Mammary epithelial cell (primary cell): ENCODE results near the gene ICAM1.

Experiments used
- EZH2 ChIP-seq: IDR thresholded peaks from 2 replicates; pipeline ENCODE4 v1.6.1; 2012; ENCODE audit warnings: low read length, inconsistent platforms, borderline replicate concordance
- TF ChIP-seq, protein P1 (sequence below), 2 donors: IDR thresholded peaks in 1 of 2; conservative IDR thresholded peaks in 1 of 2; 2 replicates each; pipeline ENCODE4 v1.5.1; 2011 to 2012; ENCODE audit warnings: inconsistent platforms in 2 of 2, low read length in 2 of 2, mild to moderate bottlenecking in 2 of 2, control low read depth in 1 of 2, low read depth in 1 of 2; ENCODE audit not compliant: insufficient read depth in 1 of 2; ENCODE audit errors: extremely low read depth in 1 of 2

GRCh38 chr19:10295305-10295846, 24.5 kb downstream of the ICAM1 start:
- TF ChIP-seq EZH2: no peak
- TF ChIP-seq, protein P1, sequence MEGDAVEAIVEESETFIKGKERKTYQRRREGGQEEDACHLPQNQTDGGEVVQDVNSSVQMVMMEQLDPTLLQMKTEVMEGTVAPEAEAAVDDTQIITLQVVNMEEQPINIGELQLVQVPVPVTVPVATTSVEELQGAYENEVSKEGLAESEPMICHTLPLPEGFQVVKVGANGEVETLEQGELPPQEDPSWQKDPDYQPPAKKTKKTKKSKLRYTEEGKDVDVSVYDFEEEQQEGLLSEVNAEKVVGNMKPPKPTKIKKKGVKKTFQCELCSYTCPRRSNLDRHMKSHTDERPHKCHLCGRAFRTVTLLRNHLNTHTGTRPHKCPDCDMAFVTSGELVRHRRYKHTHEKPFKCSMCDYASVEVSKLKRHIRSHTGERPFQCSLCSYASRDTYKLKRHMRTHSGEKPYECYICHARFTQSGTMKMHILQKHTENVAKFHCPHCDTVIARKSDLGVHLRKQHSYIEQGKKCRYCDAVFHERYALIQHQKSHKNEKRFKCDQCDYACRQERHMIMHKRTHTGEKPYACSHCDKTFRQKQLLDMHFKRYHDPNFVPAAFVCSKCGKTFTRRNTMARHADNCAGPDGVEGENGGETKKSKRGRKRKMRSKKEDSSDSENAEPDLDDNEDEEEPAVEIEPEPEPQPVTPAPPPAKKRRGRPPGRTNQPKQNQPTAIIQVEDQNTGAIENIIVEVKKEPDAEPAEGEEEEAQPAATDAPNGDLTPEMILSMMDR (conservative IDR thresholded peaks at IDR 0.05 in 1 of 2, IDR thresholded peaks at IDR 0.05 in 1 of 2; ENCODE audit: extremely low read depth in 1 of 2, insufficient read depth in 1 of 2, low read depth in 1 of 2, low read length in 2 of 2): no peak
